Skeletal muscle satellite cell (primary cell): Measurements from ENCODE around the gene ADD3. TPM values are rescaled to one million over a fixed set of nuclear protein-coding genes. Genes with fewer than 3 reads are reported as not detected.

ENCODE experiments used
- H3K27me3 ChIP-seq: 2 replicates; pipeline ENCODE4 v1.7.0; 2013; ENCODE audit warnings: low read length; ENCODE audit not compliant: control insufficient read depth, insufficient read depth
- H3K36me3 ChIP-seq: 2 replicates; pipeline ENCODE4 v1.7.0; 2013; ENCODE audit warnings: mild to moderate bottlenecking, control low read depth, low read length; ENCODE audit not compliant: insufficient read depth
- H3K4me1 ChIP-seq: 2 replicates; pipeline ENCODE4 v1.7.0; 2013; ENCODE audit warnings: low read length; ENCODE audit not compliant: control insufficient read depth, insufficient read depth
- H3K4me2 ChIP-seq: 2 replicates; pipeline ENCODE4 v1.7.0; 2013; ENCODE audit warnings: mild to moderate bottlenecking, low read length
- H3K4me3 ChIP-seq: 2 replicates; pipeline ENCODE4 v1.7.0; 2013; ENCODE audit warnings: low read length
- H3K9ac ChIP-seq: 2 replicates; pipeline ENCODE4 v1.7.0; 2013; ENCODE audit warnings: mild to moderate bottlenecking, low read depth, low read length, moderate library complexity
- H3K9me3 ChIP-seq: replicated peaks from 2 replicates; pipeline ENCODE4 v1.7.0; 2013; ENCODE audit warnings: mild to moderate bottlenecking, control low read depth, low read length
- small RNA-seq: library from RNA; depleted of rRNA; stranded (forward); fragments of <200 nt; gene quantifications from one replicate; pipeline ENCODE3, GENCODE V24; 2012

Gene ADD3

DNA sequence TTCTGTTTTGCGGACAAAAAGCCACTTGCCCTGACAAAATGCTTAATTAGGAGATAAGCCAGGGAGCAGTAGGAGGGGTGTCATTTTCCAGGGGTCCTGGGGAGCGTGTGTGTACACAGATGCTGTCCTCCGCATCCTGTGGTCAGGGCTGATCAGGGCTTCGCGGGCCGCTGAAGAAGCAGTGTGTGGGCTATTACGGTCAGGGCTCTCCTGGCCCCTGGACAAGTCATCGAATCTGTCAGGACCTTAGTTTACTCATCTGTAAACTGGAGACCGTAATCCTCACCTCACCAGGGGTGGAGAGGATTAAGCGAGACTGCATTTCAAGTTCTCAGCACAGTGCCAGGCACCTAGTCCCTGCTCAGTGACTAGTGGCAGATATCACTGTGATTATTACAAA is 173.7 kb downstream of the ADD3 start:
- H3K4me3 ChIP-seq = no peak overlapping the region
- H3K9ac ChIP-seq = no peak overlapping the region
- no peaks in the 10 kb centered on the region for H3K36me3 ChIP-seq
- no peaks in the 10 kb centered on the region for H3K4me1 ChIP-seq
- no peaks in the 10 kb centered on the region for H3K9me3 ChIP-seq
- no peak overlapping the region for H3K4me2 ChIP-seq
- peaks cover 14% of the 10 kb centered on the region for H3K27me3 ChIP-seq

DNA sequence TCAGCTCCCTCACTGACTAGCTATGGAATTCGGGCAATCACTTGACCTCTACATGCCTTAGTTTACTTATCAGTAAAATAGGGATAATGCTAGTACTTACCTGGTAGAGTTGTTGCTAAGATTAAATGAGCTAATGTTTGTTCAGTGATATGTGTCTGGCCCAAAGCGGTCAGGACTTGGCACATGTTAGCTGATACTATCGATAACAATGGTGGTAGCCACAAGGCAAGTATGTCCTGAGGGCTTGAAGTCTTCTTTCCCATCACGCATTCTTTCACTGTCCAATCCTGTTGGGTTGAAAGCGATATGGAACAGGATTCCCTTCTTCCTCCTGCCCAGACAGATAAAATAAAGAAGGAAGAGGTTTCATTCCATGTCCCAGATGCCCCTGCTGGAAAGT is 174.1 kb downstream of the ADD3 start:
- Histone ChIP-seq H3K9ac (no peak overlapping the region), H3K36me3 (no peaks in the 10 kb centered on the region), H3K9me3 (no peaks in the 10 kb centered on the region), H3K27me3 (peaks cover 11% of the 10 kb centered on the region), H3K4me1 (no peaks in the 10 kb centered on the region), H3K4me3 (no peak overlapping the region), H3K4me2 (no peak overlapping the region)

DNA sequence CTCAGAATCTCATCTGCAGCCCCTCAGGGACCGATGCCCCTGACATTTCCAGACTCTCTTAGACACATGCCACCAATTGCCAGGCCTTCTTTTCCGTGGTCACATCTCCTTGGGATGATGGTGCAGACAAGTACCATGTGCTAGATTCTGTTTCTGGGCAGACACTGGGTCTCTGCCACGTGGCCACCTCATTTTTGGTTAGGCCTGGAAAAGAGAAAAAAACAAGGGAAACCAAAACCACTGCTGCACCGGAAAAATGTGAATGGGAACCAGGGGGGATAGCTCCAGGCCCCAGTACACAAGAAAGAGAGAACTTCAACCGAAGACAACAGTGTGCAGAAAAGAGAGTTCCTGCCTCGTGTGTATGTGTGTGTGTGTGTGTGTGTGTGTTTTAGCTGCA is 176.6 kb downstream of the ADD3 start:
- peaks cover 14% of the 10 kb centered on the region for H3K27me3 ChIP-seq
- H3K4me1 ChIP-seq = no peaks in the 10 kb centered on the region
- H3K9ac ChIP-seq = no peak overlapping the region
- H3K4me2 ChIP-seq = no peak overlapping the region
- H3K36me3 ChIP-seq = no peaks in the 10 kb centered on the region
- H3K4me3 ChIP-seq = no peak overlapping the region
- H3K9me3 ChIP-seq = no peaks in the 10 kb centered on the region

Small RNAs within 50 kb of the gene (small RNA-seq; reads per million reads assigned to genes)
- gene SNRPGP12 = not detected
